NCI-H2029 treated with DMSO at 0.1 percent for 48 hours (cell line): ENCODE measurements around the gene SLC22A23.
"Not testable (repeated sequence)": the region's sequence is repeated elsewhere in the genome, so short reads cannot be mapped to it uniquely, and the experiment has no call there.

Source experiments
- DNase-seq: peaks from one replicate; lab custom pipeline; 2025; lab: John Stamatoyannopoulos, UW

Gene SLC22A23

DNA sequence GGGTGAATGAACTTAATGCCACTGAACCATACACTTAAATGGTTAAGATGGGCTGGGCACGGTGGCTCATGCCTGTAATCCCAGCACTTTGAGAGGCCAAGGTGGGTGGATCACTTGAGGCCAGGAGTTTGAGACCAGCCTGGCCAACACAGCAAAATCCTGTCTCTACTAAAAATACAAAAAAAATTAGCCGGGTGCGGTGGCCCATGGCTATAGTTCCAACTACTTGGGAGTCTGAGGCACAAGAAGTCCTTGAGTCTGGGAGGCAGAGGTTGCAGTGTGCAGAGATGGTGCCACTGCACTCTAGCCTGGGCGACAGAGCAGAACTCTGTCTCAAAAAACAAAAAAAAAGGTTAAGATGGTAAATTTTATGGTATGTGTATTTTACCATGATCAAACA lies 71.7 kb downstream of the SLC22A23 start:
- not testable (repeated sequence) for DNase-seq

DNA sequence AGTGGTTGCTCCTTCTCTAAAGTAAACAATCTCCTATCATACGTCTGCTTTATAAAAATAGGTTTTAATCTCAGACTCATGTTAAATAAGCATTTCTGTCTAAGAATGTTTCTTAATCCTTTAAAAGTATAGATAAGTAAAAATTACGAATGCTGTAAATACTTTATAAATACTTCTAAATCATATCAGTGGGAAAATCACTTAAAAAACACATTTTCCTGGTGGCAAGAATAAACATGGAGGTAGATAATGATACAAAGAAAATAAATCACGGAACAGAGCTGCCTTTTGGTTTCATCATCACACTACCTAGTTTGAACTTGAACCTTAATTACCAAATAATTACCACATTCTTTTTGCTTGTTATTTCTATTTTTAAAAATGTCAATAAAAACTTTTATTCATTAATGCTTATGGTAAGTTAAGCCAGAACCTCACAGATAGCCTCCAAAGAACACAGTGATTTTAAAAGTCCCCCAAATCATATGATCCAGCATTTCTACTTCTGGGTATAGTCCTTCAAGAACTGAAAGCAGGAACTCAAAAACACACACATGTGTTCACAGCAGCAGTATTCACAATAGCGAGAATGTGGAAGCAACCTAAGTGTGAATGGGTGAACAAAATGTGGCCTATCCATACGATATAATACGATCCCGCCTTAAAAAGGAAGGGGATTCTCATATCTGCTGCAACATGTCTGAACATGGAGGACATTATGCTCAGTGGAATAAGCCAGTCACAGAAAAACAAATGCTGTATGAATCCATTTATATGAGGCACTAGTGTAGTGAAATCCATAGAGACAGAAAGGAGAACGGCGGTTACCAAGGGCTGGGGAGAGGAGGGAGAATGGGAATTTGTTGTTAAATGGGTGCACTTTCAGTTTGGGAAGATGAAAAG lies 72.4 kb downstream of the SLC22A23 start:
- DNase-seq, result no peak

DNA sequence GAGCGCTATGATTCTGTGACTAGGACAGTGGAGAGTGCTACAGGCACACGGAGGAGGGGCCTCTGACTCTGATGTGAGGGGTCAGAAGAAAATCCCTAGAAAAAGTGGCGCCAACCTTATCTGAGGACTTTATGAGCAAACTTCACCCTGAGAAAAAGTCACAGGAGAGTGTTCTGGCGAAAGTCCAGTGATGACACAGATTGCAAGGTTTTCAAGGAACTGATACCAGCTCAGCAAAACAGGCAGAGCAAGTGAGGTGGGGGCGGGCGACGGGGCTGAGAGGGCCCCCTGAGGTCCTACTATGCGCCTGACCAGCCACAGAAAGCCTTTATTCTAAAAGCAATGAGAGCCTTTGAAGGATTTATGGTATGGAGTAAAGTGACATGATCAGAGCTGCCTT lies 73.3 kb downstream of the SLC22A23 start:
- no peak for DNase-seq

DNA sequence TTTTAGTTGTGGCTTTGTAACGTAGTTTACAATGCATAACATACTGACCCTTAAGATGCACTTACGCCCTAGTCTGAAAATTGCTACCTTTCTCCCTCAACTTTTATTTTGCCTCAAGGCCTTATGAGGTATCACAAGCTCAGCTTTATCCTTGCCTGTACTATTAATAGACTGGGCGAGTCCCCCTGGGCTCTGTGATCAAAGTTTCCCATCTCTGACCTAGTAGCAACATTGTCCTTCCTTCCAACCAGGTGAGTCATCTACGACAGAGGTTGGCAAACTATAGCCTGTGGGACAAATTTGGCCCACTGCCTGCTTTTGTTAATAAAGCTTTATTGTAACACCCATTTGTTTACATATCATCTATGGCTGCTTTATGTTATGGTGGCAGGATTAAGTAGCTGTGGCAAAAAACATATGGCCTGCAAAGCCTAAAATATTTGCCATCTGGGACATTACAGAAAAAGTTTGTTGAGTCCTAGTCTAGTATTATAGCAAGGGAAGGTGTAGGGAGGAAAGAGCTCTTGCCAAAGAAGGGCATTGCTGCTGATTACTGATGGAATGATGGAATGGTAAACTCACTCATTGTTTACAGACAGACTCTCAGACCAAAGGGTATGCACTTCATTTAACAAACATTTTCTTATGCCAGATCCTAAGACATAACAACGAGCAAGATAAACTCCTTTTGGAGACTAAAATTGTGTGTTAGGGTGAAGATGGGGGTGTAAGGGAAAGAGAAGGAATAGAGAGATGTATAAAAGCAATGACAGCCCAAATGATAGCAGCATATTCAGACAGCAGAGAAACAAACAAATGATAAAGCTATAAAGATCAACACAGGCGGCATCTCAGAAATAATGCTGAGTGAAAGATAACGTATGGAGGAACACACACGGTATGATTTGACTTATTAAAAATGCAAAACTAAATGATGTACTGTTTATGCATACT lies 74.2 kb downstream of the SLC22A23 start:
- DNase-seq, result no peak

DNA sequence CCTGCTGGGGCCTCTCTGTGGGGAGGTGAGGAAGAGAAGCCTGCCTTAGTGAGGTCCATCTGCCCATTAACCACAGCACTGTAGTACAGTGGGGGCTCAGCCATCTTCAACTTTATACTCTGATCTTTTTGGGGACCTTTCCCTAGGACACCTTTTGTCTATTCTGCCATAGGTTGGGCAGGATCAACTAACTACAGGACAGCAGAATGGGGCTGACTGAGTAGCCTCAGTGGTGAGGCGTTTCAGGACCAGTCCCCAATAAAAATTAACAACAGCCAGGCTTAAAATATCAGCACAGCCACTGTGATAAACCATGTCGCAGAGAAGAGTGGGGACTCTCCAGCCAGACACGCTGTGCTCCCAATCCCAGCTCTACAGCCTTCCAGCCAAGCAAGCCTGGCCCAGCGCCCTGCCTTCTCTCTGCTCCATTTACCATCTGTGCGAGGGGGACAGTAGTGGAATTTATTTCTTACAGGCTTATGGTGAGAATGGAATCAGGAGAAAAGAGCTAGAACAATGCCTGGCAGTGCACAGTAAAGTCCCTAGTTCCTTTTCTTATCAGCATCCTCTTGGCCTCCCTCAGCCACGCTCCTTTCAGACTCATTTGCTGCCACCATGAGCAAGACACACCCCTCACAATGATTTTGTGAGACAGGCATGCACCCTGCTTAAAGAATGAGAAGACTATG lies 75.5 kb downstream of the SLC22A23 start:
- no peak for DNase-seq

DNA sequence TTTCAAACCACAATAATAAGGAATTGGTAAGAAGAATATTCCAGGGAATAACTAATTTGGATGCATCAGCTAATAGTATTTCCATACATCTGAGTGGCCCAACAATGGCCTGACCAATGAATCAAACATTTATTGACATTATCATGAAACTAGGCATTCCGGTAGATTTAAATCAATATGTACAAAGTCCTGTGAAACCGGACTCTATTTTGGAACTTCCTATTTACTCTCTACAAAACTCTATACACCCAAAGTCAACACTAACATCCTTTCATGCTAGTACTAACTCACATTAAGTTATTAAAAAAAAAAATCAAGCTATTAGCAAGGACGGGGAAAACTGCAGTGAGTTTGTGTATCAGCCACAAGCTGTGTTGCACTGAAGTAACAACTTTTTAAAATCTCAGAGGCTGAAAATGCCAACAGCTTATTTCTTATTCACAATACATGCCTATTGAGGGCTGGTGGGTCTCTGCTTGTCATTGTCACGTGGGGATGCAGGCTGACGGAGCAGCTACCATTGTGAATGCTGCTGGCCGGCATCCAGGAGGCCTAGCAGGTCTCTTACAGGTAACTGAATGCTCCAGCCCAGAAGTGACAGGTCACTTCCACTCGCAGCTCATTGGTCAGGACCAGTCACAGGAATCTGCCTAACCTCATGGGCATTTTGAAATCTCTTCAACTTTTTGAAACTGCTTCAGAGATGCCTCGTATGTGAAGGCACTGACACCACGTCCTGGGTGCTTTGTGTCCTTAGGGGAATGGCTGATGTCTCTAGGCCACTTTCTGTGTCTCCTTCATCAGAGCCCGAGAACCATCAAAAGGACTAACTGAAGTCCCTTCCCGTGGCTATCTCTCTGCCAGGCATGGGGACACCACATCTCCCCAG lies 76.3 kb downstream of the SLC22A23 start:
- DNase-seq, result peak; percentile 80

DNA sequence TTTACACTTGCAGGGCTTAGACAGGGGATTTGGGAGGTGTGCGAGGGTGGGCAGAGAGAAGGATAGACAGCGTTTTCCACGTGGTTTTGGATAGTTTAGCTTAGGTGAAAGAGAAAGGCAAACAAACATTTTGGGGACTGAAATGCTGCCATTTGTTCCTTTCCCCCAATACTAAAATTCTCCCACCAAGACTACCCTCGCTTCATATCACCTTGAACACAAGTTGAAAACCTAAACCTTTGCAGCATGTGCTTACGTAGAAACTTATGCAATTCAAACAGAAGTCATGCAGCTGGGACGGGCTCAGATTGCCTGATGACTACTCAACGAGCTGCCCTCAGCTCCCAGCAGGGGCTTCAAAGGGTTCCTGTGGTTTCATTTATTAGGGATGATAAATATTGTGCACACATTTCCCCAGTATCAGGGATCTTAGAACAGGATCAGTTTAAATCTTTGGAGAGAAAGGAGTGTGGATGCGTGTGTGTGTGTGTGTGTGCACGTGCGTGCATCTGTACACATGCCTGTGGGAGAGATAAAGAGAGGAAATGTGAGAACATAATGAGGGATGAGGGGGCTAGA lies 77.3 kb downstream of the SLC22A23 start:
- DNase-seq, result no peak

DNA sequence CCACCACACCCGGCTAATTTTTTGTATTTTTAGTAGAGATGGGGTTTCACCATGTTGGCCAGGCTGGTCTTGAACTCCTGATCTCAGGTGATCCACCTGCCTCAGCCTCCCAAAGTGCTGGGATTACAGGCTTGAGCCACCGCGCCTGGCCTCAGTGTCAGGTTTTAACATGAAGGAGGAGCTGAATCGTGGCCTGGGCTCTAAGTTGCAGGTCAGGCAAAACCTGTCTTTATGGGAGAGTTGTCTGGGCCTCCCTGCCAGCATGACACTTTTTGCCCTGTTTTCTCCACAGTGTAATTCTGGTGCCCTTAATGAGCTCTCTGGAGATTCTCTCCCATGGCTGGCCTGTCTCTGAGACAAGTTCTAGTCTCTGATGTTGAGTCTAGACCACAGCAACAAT lies 78.0 kb downstream of the SLC22A23 start:
- not testable (repeated sequence) for DNase-seq

DNA sequence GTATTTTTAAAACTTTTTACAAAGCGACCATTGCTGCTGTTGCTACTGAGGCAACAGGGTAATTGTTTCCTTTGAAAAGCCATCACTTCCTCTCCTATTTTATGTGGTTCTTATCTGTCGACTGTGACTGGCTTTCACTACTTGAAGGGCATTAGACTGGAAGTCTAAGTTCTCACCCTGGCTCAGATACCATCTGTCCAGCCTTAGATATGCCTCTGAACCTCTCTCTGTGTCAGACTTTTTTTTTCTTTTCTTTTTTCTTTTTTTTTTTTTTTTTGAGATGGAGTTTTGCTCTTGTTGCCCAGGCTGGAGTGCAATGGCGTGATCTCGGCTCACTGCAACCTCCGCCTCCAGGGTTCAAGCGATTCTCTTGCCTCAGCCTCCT lies 78.5 kb downstream of the SLC22A23 start:
- DNase-seq, result not testable (repeated sequence)

DNA sequence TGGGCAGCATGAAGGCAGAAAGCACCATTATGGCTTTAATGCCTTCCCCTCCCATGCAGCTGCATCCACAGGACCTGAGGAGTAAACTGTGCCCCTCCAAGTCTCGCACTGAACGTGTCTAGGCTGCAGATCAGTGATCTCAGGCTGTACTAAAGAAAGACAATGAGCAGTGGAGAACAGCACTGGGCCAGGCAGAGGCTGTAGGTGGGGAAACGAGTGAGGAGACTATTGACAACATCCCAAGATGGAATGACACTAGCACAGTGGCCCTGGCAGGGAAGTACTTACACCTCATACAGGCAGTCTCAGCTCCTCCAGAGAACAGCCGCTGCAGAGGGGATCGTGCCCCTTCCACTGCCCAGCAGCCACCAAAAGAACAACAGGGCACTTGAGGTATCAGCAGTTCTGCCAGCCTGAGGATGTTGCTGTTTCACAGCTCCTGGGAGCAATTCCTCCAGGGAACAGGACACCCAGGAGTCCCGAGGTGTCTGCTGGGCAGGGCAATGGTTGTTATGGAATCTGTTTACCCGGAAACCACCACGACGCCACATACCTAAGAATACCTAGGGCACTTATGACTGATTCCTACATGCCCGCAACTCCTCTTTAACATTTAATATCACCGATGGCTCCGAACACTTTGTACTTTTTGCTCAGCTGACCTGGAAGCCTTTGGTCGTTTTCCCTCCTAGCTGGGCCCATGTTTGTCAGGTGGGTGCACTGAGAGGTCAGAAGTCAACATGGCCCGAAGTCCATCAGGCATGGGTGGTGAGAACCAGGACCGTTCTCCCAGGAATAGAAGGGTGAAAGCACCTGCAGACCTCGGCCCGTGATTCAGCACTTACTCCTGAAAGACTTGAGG lies 79.1 kb downstream of the SLC22A23 start:
- DNase-seq, result no peak

DNA sequence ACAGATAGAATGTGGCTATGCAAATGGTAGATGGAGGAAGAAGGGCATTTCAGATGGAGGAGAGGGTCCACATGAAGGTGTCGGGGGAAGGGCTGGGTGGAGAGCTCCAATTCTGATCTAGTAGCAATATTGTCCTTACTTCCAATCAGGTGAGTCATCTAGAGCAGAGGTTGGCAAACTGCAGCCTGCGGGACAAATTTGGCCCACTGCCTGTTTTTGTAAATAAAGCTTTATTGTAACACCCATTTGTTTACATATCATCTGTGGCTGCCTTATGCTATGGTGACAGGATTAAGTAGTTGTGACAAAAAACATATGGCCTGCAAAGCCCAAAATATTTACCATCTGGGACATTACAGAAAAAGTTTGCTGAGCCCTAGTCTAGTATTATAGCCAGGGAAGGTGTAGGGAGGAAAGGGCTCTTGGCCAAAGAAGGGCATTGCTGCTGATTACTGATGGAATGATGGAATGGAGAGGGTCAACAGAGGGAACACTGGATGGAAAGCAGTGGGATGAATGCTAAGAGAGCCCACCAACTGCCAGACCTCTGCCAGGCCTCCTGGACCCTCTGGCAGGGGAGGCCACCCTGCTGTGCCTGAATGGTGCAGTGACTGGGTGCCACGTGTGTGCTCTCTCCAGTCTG lies 79.8 kb downstream of the SLC22A23 start:
- DNase-seq, result no peak

DNA sequence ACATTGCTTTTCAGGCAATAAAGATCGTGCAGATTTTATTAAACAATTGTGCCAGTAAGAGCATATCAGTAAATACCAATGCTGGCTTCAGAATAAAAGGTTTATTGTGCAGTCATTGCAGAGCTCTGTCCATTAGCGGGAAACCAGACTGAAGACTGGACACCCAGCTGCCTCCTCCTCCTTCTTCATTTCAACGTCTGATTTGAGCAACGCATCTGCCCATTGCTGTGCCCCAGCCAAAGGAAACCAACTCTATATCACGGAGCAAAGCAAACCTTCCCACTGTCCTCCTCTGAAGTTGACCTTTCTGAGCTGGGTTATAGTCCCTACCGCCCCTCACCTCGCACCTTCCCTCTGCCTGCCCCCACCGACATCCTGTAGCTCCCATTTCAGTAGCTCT lies 80.8 kb downstream of the SLC22A23 start:
- DNase-seq, result no peak

DNA sequence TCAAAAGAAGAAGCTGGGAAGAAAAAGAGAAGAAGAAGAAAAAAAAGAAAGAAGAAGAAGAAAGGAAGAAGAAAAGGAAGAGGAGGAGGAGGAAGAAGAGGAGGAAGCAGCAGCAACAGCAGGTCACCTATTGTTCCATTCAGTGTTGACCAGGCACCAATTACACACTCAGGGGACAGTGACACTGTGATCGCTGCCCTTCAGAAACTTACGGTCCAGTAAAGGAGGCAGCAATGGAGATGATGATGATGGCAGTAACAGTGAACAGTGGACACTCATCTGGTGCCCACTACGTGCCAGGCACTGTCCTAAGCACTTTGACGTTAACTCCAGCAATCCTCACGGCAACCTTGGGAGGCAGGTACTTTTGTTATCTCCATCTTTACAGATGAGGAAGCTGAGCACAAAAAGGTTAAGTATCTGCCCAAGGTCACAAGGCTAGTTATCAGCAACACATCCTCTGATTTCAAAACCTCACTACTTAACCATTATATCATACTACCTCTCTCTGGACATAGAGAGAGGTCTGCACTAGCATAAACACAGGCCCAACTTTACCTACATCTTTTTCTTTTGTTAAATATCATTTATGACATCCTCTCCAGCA lies 83.2 kb downstream of the SLC22A23 start:
- DNase-seq, result no peak

DNA sequence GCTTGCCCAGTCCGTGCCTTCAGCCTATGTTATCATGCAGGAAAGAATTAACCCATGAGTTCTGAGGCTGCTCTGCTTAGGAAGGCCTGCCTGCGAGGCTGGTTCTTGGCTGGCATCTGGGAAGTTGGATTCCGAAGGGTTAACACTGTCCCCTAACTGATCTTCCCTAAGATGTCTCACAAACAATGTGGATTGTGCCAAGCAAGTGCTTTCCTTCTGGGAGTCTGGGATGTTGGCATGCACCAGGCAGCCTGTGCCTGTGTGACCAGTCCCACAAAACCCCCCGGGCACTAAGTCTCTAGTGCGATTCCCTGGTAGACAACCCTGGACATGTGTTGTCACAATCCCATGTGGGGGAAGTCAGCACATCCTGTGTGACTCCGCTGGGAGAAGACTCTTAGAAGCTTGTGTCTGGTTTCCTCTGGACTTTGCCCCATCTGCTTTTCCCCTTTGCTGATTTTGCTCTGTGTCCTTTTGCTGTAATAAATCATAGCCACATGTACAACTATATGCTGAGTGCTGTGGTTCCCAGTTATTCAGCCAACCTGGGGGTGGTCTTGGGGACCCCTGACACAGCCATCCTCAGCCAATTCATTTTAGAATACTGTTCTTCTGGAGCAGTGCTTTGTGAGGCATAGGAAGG lies 83.8 kb downstream of the SLC22A23 start:
- DNase-seq, result no peak

DNA sequence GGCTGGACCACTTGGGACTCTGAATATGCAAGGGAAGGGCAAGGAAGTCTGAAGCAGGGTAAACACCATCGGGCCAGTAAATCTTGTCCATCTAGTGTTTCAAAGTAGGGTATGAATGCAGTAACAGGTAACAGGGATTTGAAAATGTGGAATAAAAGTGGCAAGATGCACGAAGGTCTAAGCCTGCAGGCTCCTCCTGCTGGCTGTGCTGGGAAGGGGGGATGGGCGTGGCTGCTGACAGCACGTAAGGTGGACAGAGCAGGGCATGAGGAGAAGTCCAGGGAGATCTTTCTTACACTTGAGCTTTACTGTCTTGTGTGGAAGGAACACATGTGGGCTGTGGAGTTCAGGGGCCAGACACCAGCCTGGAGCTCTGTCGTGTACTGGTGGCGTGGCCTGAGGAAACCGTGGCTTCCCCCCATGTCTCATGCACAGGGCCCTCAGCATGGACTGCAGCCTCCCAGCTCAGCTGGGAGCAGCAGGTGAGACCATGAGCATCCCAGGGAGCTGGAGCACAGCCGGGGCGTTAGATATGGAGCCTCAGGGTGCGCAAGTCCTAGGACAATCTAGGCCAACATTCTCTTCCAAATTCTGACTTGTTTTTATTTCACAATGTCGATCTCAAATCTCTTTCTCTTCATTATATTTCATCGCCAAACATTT lies 84.5 kb downstream of the SLC22A23 start:
- no peak for DNase-seq

DNA sequence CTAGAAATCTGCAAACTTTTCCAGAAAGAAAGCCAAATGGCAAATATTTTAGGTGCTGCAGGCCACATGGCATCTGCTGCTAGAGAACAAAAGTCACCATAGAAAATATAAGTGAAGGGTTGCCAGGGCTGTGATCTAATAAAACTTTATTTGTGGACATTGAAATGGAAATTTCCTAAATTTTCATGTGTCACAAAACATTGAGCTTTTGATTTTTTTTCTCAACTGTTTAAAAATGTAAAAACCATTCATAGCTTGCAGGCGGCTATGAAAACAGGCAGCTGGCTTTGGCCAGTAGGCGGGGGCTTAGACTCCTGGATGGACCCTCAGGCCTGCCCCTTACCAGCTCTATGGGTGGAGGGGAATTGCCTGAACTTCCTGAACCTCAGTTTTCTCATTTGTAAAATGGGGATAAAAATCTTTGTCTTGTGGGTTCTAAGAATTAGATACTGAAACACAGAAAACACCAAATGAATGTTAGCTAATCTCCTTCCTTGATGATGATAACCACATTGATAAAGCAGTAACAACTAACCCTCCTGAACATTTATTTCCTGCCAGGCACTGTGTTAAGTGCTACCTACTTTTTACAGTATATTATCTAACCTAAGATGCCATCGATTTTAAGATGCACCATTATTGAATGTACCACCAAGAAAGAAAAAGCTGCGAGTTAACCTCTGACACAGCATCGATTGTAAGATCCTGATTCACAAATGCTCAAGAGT lies 85.5 kb downstream of the SLC22A23 start:
- no peak for DNase-seq
